ENCODE data around the gene PPARGC1A. TPM values are rescaled to one million over a fixed set of nuclear protein-coding genes. Genes with fewer than 3 reads are reported as not detected.

Gene PPARGC1A
- total and polyA plus RNA-seq, 2 of the 13 experiments (the other 11 are each of a cell fraction or from before 2014, with no cell fraction given): 20.7 to 37.3 TPM

- TF ChIP-seq AHDC1 (CRISPR knock-in tag; IDR thresholded peaks at IDR 0.05; ENCODE audit: borderline replicate concordance) (no peak), TFE3 (CRISPR knock-in tag; IDR thresholded peaks at IDR 0.05) (no peak), SNAPC5 (CRISPR knock-in tag; IDR thresholded peaks at IDR 0.05; ENCODE audit: borderline replicate concordance) (no peak), ZNF777 (CRISPR knock-in tag; IDR thresholded peaks at IDR 0.05) (no peak), HNRNPK (IDR thresholded peaks at IDR 0.05; ENCODE audit: low read depth, low read length, poor library complexity, severe bottlenecking) (no peak), ZNF709 (CRISPR knock-in tag; IDR thresholded peaks at IDR 0.05) (no peak), ZFP82 (CRISPR knock-in tag; IDR thresholded peaks at IDR 0.05; ENCODE audit: borderline replicate concordance) (0 out of 2 replicates have a peak, but pooled peaks have one; percentile 34), ZBED4 (CRISPR knock-in tag; IDR thresholded peaks at IDR 0.05; ENCODE audit: borderline replicate concordance) (no peak), KAT7 (CRISPR knock-in tag; IDR thresholded peaks at IDR 0.05; ENCODE audit: borderline replicate concordance) (peak; percentile 39), ZNF670 (CRISPR knock-in tag; IDR thresholded peaks at IDR 0.05; ENCODE audit: borderline replicate concordance) (0 out of 2 replicates have a peak, but pooled peaks have one; percentile 21), DMAP1 (CRISPR knock-in tag; IDR thresholded peaks at IDR 0.05) (peak; percentile 23; the same call in 1 of the 2 replicates), GRHL1 (CRISPR knock-in tag; conservative IDR thresholded peaks at IDR 0.05) (no peak), ZNF724P (CRISPR knock-in tag; IDR thresholded peaks at IDR 0.05; ENCODE audit: borderline replicate concordance) (no peak), POLR2G (IDR thresholded peaks at IDR 0.05; ENCODE audit: low read depth, low read length) (peak; percentile 37; the same call in 1 of the 2 replicates)
Measured at GRCh38 chr4:23888421-23889319, 1.2 kb downstream of the PPARGC1A start (continued).

Data from HepG2 (cell line).